Sigmoid colon (tissue), 4 donors: ENCODE measurements around the gene KIF26B.

Experiments used
- POLR2A ChIP-seq, 2 donors: fragments of 450-650 bp; IDR thresholded peaks; one replicate each; pipeline ENCODE4 v1.6.1; 2016; ENCODE audit warnings: antibody characterized with exemption in 2 of 2, mild to moderate bottlenecking in 2 of 2, moderate library complexity in 2 of 2
- POLR2AphosphoS5 ChIP-seq, 4 donors: sonication (generic); formaldehyde crosslinking; IDR thresholded peaks; one replicate each; pipeline ENCODE4 v1.6.1; 2017; ENCODE audit warnings: antibody characterized with exemption in 4 of 4
- TF ChIP-seq, protein P1 (sequence below), 4 experiments: fragments of 450-650 bp in 3 of 4; fragments of 200-600 bp in 1 of 4; IDR thresholded peaks; one replicate each; pipeline ENCODE4 v1.5.1; 2016 to 2019; ENCODE audit warnings: antibody characterized with exemption in 4 of 4, mild to moderate bottlenecking in 3 of 4, moderate library complexity in 2 of 4

- TF ChIP-seq, protein P1, sequence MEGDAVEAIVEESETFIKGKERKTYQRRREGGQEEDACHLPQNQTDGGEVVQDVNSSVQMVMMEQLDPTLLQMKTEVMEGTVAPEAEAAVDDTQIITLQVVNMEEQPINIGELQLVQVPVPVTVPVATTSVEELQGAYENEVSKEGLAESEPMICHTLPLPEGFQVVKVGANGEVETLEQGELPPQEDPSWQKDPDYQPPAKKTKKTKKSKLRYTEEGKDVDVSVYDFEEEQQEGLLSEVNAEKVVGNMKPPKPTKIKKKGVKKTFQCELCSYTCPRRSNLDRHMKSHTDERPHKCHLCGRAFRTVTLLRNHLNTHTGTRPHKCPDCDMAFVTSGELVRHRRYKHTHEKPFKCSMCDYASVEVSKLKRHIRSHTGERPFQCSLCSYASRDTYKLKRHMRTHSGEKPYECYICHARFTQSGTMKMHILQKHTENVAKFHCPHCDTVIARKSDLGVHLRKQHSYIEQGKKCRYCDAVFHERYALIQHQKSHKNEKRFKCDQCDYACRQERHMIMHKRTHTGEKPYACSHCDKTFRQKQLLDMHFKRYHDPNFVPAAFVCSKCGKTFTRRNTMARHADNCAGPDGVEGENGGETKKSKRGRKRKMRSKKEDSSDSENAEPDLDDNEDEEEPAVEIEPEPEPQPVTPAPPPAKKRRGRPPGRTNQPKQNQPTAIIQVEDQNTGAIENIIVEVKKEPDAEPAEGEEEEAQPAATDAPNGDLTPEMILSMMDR (IDR thresholded peaks at IDR 0.05) = no peak
- TF ChIP-seq POLR2AphosphoS5 (IDR thresholded peaks at IDR 0.05) (no peak), POLR2A (IDR thresholded peaks at IDR 0.05) (no peak)
These were observed 329.4 kb downstream of the KIF26B start for GRCh38 chr1:245484176-245484575.
